KBM-7 (cell line): ENCODE data around the gene CACNB2.
"Not testable (repeated sequence)": the region's sequence is repeated elsewhere in the genome, so short reads cannot be mapped to it uniquely, and the experiment has no call there.

ENCODE experiments used
- DNase-seq: peaks from one replicate; pipeline ENCODE4 v3.0.0-alpha.2; 2015
- in situ Hi-C: fragments of 300-500 bp; cut with MboI; formaldehyde crosslinking; loops from 2 replicates; pipeline ENCODE4 v1.14.3; 2020; ENCODE audit warnings: low sequenced_read_pairs, low pct_unique_long_range_greater_than_20kb, mixed read lengths

The CACNB2 gene

GRCh38 chr10:18142151-18142550 lies 1.9 kb downstream of the CACNB2 start:
- DNase-seq, result no peak
- in situ Hi-C loops, result no loop called here

DNA sequence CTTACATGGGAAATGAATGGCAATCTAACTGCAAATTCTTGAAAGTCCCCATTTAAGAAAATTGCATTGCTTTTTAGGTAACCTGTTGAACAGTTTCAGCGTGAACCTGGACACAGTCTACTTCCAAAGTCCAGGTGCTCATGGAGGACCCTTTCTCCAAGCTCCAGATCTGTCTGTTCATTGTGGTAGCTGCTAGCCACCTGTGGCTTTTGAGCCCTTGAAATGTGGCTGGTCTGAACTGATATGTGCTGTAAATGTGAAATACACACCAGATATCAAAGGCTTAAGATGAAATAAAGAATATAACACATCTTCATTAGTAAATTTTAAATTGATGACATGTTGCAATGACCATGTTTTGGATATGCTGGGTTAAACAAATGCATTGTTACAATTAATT lies 4.2 kb downstream of the CACNB2 start:
- in situ Hi-C loops, result no loop called here
- DNase-seq, result no peak

GRCh38 chr10:18144928-18145327 lies 4.7 kb downstream of the CACNB2 start:
- DNase-seq, result no peak
- in situ Hi-C loops, result no loop called here

DNA sequence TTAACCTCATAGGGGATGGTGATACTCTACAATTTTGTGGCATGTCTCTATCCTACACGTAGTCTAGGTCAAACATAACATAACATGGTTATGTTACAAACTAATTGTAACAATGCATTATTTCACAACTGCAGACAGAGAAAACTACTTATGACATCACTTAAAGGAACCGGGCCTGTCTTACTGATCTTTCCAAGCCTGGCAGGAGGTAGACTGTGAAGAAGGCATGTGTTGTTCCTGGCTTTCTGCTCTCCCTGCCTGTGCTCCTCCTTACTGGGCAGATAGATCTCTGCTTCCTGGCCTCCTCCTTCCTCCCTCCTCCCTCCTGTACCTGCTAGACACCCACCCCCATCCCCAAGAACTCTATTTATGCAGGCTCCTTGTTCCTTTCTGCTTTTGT lies 5.4 kb downstream of the CACNB2 start:
- in situ Hi-C loops, result no loop called here

GRCh38 chr10:18149196-18149800 lies 9.1 kb downstream of the CACNB2 start:
- no peak for DNase-seq
- in situ Hi-C loops, result no loop called here

More for the DNA sequence above, 5.4 kb downstream of the CACNB2 start:
- DNase-seq, result no peak

DNA sequence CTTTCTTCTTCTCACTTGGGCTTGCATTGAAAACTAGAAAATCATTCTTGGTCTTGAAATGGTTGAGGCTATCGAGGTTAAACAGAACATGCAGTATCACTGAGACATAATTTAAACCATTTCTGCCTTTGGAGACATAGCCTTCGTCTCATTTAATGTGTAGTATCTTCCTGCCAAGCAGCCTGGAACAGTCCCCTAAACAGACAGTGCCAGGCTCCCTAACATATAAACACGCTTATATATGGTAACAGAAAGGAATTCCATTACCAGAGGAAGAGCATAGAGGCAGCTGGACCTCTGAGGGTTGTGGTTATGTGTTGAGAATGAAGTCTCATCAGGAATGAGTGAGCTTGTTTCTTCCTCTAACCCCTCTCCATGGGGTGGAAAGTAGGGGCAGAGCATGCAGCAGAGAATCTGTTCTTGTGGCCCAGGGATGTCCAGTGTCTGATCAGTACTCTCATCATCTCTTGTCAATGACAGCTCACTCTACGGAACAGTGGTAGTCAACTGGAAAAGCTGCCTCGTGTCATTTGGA lies 11.2 kb downstream of the CACNB2 start:
- DNase-seq, result no peak
- in situ Hi-C loops, result no loop called here

- in situ Hi-C loops, DNase-seq: not testable (repeated sequence)
These were observed 13.2 kb downstream of the CACNB2 start for GRCh38 chr10:18153381-18153780.

GRCh38 chr10:18155321-18155720 lies 15.1 kb downstream of the CACNB2 start:
- in situ Hi-C loops, result no loop called here
- DNase-seq, result no peak

DNA sequence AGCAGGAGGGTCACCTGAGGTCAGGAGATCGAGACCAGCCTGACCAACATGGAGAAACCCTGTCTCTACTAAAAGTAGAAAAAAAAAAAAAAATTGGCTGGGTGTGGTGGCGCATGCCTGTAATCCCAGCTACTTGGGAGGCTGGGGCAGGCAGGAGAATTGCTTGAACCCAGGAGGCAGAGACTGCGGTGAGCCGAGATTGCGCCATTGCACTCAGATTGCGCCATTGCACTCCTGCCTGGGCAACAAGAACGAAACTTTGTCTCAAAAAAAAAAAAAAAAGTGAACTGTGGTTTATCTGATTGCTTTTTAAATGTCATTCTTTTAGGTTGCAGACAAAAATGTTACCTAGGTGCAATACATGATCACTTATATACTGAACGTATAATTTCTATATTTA lies 16.6 kb downstream of the CACNB2 start:
- in situ Hi-C loops, DNase-seq: not testable (repeated sequence)

DNA sequence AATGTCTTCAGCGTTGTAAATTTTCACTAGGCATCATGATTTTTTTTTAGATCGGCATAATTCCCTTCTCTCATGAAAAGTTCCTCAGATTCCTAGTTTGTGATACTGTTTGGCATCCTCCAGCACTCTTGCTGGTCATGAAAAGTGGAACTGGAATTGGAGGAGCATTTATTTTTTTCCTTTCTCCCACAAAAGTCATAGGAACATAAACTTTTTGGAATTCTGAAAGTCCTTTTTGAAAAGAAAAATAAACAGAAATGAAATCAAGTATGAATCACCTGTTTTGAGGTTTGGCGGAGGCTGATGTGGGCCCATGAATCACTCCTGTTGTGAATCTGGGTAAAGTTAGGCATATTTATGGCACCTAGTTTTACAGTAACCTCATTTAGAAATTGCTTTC lies 17.7 kb downstream of the CACNB2 start:
- DNase-seq, result no peak
- in situ Hi-C loops, result no loop called here

DNA sequence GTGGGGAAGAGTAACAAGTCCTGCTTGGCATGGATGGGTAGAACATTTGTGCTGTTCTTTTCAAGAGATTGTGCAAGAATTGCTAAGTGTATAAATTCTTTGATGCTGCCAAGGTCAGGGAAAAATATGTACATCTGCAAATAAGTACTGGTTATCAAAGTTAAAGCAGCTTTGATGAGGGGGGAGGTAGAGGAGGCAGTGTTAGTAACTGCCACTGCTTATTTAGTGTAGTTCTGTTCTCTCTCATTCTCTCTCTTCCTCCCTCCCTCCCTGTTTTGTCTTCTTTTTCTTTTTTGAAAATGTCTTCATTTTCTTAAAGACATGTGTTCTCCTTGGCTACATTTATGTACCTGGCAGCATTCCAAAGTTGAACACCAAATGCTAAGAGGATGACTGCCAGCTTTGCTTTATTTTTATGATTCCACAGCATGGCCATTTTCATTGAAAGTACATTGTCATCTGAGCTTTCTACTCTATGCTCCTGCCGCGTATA lies 18.6 kb downstream of the CACNB2 start:
- DNase-seq, result no peak
- in situ Hi-C loops, result no loop called here

DNA sequence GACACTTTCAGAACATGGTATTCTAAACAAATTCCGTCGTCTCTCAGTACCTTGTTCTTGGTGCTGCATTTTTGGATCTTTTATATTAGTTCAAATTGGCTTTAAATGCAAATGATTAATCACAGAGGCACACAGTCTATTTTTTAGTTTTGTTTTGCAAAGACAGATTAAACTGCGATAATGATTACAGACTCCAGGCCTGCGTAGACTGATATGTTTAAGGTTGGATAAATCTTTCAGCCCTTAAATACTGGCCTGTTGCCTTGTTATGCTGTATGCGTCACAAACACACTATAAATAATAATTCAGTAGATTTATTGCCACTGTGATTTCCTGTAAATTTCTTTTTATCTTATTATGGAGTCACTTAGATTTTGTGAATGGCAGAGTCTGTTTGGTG lies 19.3 kb downstream of the CACNB2 start:
- in situ Hi-C loops, result no loop called here

GRCh38 chr10:18162021-18162627 lies 21.9 kb downstream of the CACNB2 start:
- in situ Hi-C loops, result no loop called here
- DNase-seq, result no peak

More for the DNA sequence above, 19.3 kb downstream of the CACNB2 start:
- no peak for DNase-seq

DNA sequence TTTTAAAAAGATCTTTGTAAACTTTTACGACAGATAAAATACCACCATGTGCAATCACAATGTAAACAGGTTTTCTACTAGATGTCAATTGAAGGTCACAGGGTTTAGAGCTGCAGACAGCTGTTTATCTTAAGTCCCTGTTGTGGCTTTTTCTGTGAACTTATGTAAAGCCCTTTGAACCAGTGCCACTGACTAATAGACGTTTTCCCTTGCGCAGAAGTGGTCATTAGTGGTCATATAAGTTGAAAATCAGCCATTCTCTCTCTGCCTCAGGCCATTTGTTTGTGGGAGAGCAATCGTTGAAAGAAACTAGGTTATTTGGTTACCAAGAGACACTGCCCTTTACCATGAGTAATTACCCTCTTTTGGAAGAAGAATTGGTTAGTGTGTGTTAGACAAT lies 23.9 kb downstream of the CACNB2 start:
- in situ Hi-C loops, result no loop called here
- DNase-seq, result no peak

GRCh38 chr10:18164748-18165361 lies 24.6 kb downstream of the CACNB2 start:
- no peak for DNase-seq
- in situ Hi-C loops, result no loop called here

DNA sequence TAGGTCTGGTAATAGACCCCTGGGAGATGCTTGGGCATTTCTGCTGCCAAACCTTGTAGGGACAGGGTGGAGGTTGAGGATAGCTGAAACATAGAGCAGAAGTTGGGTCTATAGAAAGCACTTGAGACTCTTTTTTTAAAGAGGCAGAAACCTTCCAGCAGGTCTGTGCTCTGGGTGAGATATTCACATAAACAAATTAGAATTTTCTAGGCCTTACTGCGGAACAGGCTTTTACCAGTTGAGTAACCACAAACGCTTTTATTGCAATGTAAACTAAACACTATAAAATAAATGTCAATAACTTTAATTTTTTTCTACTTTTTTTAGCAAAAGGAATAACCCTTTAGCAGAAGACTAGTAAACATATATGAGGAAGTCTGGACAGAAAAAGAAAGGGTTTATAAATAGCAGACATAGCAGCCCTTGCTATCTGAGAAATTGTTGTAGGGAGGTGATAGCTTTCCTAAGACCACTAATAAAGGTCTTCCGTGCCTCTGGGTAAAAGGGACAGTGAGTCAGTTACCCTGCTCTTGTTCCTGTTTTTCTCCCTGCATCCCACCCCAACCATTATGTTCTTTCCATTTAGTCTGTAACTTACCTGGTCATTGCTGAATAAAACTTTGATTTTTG lies 38.7 kb downstream of the CACNB2 start:
- DNase-seq, result no peak

GRCh38 chr10:18179891-18180290 lies 39.7 kb downstream of the CACNB2 start:
- in situ Hi-C loops, result no loop called here
- DNase-seq, result no peak

More for the DNA sequence above, 38.7 kb downstream of the CACNB2 start:
- in situ Hi-C loops, result no loop called here

GRCh38 chr10:18181382-18181781 lies 41.2 kb downstream of the CACNB2 start:
- DNase-seq, in situ Hi-C loops: not testable (repeated sequence)

DNA sequence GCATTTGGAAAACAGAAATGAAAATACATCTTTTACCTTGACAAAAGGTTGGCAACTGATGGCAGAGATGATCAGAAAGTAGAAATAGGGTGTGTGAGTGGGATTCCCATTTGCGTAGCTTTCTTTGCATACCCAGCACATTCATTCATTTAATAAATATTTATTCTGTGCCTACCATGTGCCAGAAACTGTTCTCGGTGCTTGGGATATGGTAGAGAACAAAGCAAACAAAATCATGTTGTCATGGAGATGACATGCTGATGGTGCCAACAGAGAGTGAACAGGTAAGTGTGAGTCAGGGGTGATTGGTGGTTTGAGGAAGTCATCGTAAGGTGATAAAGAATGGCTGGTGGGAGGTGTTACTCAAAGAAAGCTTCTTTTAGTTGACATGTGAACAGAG lies 45.4 kb downstream of the CACNB2 start:
- no peak for DNase-seq
- in situ Hi-C loops, result no loop called here

DNA sequence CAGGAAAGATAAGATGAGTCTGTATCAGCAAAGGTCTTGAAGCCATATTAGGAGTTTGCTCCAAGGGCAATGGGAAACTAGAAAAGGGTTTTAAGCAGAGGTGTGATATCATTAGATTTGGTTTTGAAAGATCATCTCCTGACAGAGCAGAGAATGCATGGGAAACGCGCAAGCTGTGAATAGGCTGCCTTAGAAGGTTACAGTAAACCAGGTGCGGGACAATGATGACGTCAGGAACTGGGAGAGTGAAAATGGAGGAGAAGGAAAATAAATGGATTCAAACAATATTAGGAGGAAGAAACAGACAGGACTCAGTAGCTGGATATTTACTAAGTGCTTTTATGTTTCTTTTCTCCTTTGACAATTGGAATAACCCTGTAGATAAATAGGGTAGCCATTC lies 50.6 kb downstream of the CACNB2 start:
- in situ Hi-C loops, result no loop called here
- DNase-seq, result no peak
